ENCODE measurements around the gene HEBP1.

HEBP1 gene

GRCh38 chr12:13022851-13023271, 22.8 kb upstream of the HEBP1 start:
- DNase-seq: no peak

- DNase-seq: no peak
Observed at GRCh38 chr12:13011098-13011497, 11.0 kb upstream of the HEBP1 start.

- DNase-seq: no peak
Observed at GRCh38 chr12:13008741-13009380, 8.8 kb upstream of the HEBP1 start.

- DNase-seq: no peak
Observed at GRCh38 chr12:13007496-13008233, 7.6 kb upstream of the HEBP1 start.

- DNase-seq: no peak
Observed at GRCh38 chr12:13005649-13006048, 5.6 kb upstream of the HEBP1 start.

GRCh38 chr12:13004986-13005385, 4.9 kb upstream of the HEBP1 start:
- no peak for DNase-seq

- no peak for DNase-seq
Observed at GRCh38 chr12:13004361-13004760, 4.3 kb upstream of the HEBP1 start.

GRCh38 chr12:13002301-13003097, 2.4 kb upstream of the HEBP1 start:
- no peak for DNase-seq

GRCh38 chr12:13001775-13002040, 1.6 kb upstream of the HEBP1 start:
- no peak for DNase-seq

GRCh38 chr12:13000925-13001774, 1.1 kb upstream of the HEBP1 start:
- peak; percentile 65 for DNase-seq

- DNase-seq: no peak
Observed at GRCh38 chr12:13000616-13000924, 505 bp upstream of the HEBP1 start.

- no peak for DNase-seq
Observed at GRCh38 chr12:12999271-12999958, 650 bp downstream of the HEBP1 start.

GRCh38 chr12:12998248-12998647, 1.8 kb downstream of the HEBP1 start:
- no peak for DNase-seq

- no peak for DNase-seq
Observed at GRCh38 chr12:12997734-12998133, 2.3 kb downstream of the HEBP1 start.

- DNase-seq: no peak
Observed at GRCh38 chr12:12997156-12997555, 2.9 kb downstream of the HEBP1 start.

GRCh38 chr12:12996209-12996608, 3.9 kb downstream of the HEBP1 start:
- DNase-seq: no peak

- DNase-seq: no peak
Observed at GRCh38 chr12:12995088-12995487, 5.0 kb downstream of the HEBP1 start.

GRCh38 chr12:12993367-12993766, 6.7 kb downstream of the HEBP1 start:
- no peak for DNase-seq

- DNase-seq: no peak
Observed at GRCh38 chr12:12992418-12993130, 7.5 kb downstream of the HEBP1 start.

GRCh38 chr12:12990700-12991468, 9.2 kb downstream of the HEBP1 start:
- no peak for DNase-seq

- DNase-seq: no peak
Observed at GRCh38 chr12:12987421-12987820, 12.6 kb downstream of the HEBP1 start.

Measured in RPMI8226 (cell line).